ENCODE measurements around the gene SMLR1.

GRCh38 chr6:130836055-130836640, 8.9 kb downstream of the SMLR1 start:
- no peak for TF ChIP-seq CTCF (IDR thresholded peaks at IDR 0.05)
- TF ChIP-seq POLR2A (IDR thresholded peaks at IDR 0.05): no peak
- no peak for TF ChIP-seq POLR2AphosphoS5 (IDR thresholded peaks at IDR 0.05)
